NCI-H128 (cell line): ENCODE measurements around the gene TNRC6C.
"Not testable (repeated sequence)": the region's sequence is repeated elsewhere in the genome, so short reads cannot be mapped to it uniquely, and the experiment has no call there.

ENCODE experiments used
- DNase-seq: peaks from one replicate; lab custom pipeline; 2025; ENCODE audit not compliant: unreplicated experiment; lab: John Stamatoyannopoulos, UW

The TNRC6C gene

DNA sequence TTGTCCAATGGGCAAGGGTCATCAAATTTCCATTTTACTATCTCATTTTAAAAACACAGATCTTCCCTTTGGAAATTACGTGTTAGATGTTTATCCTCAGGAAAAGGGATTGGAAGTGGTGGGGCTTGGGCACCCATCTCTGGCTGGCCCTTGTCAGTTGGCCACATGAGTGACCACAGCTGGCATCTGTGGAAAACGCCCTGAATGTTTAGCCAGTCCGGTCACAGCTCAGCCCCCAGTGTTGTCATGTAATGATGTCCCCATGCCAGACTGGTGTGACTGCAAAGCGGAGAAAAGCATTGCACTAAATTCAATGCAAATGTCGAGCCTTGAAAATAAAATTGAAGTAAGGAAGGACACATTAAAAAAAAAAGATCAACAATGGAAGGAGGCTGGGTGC is 117.0 kb downstream of the TNRC6C start:
- DNase-seq: no peak

GRCh38 chr17:78079253-78079652 is 120.8 kb downstream of the TNRC6C start:
- no peak for DNase-seq

DNA sequence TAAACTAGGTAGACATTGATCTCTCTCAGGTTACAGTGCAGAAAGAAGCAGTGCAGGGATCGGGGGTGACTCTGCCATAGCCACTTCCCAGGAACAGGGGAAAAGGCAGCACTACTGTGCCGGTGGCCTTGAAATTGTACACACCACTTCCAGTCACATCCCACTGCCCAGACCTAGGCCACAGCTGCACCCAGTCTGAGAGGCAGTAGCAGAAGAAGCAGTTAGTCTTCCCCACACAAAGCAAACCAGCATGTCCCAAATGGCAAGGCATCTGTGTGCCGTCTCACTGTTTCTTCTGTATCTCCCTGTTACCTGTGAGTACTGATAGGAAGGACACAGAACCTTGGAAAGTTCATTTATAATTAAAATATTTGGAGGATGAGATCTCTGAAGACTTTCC is 123.0 kb downstream of the TNRC6C start:
- no peak for DNase-seq

GRCh38 chr17:78082355-78082872 is 123.9 kb downstream of the TNRC6C start:
- DNase-seq: not testable (repeated sequence)

DNA sequence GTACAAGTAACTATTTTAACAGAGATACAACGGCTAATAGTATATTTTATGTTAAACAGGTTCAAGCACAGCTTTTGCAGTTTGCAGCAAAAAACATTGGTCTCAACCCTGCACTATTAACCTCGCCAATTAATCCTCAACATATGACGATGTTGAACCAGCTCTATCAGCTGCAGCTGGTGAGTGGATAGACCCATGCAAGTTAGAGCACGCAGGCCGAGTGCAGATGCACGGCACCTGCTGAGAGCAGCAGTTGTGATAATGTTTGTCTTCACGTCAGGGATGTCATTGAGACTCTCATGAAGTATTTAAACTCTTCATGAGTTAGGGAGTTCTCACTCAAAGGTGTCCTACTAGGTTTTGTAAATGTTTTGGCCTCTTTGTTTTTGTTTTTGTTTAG is 124.5 kb downstream of the TNRC6C start:
- DNase-seq: no peak

DNA sequence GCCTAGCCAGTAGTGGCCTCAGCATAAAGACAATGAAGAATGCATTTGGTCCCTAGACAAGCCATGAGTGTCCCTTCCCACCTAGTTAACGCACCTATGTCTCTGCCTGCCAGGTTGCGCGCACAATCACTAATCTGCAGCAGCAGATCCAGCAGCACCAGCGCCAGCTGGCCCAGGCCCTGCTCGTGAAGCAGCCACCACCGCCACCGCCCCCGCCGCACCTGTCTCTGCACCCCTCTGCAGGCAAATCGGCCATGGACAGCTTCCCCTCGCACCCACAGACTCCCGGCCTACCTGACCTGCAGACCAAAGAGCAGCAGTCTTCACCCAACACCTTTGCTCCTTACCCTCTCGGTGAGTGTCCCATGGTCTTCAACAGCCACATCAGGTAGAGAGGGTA is 128.2 kb downstream of the TNRC6C start:
- DNase-seq: no peak

DNA sequence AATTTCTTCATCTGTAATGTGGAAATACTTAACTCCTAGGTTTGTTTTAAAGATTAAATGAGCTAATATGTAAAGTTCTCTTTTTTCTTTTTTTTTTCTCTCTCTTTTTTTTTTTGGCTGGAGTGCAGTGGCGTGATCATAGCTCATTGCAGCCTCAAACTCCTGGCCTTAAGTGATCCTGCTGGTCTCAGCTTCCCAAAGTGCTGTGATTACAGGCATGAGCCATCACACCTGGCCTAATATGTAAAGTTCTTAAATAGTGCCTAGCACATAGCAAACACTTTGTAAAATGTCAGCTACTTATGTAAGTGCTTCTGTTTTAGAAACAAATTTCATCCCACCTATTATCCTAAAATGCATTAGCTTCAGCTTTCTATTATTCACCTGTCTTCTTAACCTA is 130.0 kb downstream of the TNRC6C start:
- DNase-seq: no peak

DNA sequence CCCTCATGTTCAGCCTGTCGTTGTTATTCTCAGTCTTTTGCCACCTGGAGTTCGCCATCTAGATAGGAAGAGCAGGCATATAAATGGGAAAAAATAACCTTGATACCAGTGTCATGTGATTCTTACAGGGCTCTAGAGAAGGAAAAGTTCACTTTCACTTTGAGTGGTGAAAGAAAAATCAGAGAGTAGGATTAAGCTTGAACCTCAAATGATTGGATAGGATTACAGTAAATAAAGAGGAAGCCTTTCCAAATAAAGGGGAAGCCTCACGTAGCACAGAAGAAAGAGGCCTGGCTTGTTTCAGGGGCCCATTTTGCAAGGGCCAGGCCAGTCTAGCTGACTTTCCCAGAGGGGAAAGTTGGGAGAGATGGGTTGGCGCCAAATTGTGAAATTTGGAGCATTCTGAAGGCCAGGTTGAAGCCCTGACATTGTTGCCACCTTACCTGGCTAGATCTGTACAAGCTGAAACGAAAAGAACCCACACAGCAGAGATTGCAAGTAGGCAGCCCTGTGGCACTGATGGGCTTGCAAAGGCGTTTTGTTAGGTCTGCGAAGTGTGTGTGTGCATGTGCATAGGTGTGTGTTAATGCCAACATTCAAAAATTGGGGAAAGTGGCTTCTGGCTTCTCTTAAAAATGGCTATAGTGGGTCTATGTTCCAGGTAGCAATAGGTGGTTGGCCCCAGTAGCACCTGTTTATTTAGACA is 131.2 kb downstream of the TNRC6C start:
- DNase-seq: no peak

DNA sequence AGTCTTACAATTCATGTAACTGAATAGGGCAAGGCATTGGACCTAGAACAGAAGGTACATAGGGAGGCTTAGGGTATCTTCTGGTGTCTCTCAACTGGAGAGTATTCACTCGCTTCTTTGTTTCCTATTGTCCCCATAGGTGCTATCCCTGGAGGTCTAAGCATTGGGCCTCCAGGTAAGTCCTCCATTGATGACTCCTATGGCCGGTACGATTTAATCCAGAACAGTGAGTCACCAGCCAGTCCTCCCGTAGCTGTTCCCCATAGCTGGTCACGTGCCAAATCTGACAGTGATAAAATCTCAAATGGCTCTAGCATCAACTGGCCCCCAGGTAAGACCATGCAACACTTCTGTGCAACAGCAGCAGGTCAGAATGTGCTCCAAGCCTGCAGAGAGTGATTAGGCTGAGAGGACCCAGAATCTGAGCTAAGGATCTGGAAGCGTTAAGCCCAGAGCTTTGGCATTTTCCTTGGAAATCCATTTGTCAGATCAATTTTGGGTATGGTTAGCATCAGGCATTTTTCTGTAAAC is 134.4 kb downstream of the TNRC6C start:
- DNase-seq: no peak

DNA sequence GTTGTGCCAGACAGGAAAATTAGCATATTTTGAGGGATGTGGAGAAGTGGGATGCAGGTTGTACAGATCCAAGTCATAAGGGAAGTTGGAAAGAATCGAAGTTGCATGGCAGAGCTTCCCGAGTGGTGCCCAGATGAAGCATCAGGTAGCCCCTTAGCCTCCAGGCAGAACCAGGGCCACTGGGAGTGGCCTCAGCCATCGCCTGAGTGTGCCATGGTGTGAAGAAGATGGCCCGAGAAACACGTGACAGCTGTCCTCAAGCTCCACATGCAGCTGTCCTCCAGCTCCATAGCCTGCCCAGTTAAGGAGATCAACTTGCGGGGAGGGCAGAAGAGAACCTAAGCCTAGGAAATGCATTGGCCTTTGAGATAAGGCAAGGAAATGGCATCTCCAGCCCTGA is 136.5 kb downstream of the TNRC6C start:
- no peak for DNase-seq

GRCh38 chr17:78096093-78096492 is 137.6 kb downstream of the TNRC6C start:
- no peak for DNase-seq

DNA sequence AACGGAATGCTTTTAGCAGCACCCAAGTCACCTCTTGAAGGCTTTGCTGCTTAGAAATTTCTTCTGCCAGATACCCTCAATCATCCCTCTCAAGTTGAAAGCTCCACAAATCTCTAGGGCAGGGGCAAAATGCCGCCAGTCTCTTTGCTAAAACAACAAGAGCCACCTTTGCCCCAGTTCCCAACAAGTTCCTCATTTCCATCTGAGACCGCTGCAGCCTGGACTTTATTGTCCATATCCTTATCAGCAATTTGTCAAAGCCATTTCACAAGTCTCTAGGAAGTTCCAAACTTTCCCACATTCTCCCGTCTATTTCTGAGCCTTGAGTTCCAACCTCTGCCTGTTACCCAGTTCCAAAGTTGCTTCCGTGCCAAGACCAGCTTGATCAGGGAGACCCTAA is 142.6 kb downstream of the TNRC6C start:
- no peak for DNase-seq

GRCh38 chr17:78101542-78101941 is 143.0 kb downstream of the TNRC6C start:
- DNase-seq: no peak

DNA sequence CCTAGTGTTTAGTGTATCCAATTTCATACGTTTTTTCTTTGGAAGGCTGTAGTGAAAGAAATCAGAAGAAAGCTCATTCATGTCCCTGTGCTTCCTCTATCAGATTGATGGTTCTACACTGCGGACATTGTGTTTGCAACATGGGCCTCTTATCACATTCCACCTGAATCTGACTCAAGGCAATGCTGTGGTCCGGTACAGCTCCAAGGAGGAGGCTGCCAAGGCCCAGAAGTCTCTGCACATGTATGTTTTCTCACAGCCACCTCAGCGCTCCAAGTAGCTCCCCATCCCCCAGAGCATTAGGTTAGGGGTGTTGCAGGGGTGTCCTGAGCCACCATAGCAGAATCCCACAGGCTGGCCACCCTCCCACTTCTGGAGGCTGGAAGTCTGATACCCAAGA is 144.8 kb downstream of the TNRC6C start:
- no peak for DNase-seq

- no peak for DNase-seq
These were observed 146.0 kb downstream of the TNRC6C start for GRCh38 chr17:78104540-78104941.

DNA sequence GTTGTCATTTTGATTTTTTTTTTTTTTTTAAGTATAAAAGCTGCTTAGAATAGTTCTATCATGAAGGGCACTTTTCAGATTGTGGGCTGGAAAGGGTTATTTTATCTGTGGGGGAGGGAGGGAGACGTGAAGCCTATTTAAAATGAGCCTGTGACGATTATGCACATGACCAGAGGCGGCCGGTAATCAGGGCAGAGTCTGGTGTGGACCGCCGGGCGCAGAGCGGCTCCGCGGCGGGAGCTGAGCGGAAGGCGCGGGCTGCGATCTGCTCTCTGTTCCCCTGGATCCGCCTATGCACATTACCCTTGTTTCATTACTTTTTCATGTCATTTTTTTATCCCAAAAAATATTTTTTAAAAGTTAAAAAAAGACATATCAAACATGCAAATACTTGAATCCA is 146.6 kb downstream of the TNRC6C start:
- DNase-seq: no peak

DNA sequence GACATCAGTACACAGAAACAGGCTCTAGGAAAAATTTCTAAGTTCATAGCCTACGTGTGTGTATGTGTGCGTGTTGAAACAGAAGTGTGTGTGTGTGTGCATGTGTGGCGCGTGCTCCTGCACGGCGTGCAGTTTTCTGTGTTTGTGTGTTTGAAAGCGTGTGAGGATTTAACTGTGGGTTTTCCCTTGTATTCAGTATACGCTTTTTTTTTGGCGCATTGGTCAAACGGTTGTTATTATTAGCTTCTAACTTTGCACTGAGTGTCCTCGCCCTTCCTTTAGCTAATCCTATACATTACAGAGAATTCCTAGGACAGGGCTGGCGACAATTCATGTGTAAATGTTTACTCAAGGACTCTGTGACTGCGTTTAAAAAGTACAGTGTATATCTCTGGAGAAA is 147.0 kb downstream of the TNRC6C start:
- no peak for DNase-seq

DNA sequence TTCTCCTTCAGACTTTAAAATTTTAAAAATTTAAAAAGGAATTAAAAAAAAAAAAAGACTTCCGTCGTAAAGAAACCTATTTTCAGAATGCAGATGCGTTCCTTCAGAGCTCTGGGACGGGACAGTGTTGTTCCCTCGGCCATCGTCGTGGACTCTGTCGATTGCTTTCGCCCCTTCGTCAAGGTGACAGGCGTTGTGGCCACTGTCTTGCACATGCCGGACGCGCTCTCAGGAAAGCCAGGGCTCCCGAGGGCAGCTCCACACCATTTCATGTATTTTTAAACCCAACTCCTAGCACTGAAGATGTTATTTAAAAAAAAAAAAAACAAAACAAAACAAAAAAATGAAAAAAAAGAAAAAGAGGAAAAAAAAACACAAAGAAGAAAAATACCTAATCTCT is 147.7 kb downstream of the TNRC6C start:
- no peak for DNase-seq

- no peak for DNase-seq
These were observed 149.0 kb downstream of the TNRC6C start for GRCh38 chr17:78107457-78107856.

DNA sequence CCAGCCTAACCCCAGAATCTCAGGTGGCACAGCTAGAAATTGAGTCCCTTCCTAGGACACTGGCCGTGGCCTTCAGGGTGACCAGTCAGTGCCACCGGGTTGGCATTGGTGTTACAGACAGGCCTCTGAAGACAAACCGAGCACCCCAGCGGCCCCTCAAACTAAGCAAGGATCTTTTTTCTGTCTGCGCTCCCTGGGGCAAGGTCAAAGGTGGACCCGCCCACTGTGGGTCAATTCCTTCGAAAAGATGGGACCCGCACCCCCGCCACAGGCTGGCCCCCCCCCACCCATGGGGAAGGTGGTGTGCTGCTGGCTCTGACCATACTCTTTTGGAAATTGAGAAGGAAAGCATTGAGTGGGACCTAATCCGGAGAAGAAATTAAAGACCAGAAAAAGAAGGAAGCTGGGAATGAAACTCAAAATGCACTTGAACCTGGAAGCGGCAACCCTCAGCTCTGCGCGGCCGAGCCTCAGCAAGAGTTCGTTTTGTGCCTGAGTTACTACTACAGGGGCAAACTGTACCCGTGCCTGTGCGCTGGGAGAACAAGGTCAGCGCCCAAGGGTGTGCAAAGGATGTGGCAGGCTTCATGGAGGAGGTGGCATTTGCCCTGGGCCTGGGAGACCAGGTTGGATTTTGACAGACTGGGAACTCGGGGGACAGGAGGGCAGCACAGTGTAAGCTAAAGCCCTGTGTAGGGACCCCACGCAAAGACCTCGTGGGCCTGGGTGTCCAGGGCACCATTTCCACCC is 149.6 kb downstream of the TNRC6C start:
- DNase-seq: no peak

GRCh38 chr17:78108726-78109488 is 150.4 kb downstream of the TNRC6C start:
- DNase-seq: no peak

DNA sequence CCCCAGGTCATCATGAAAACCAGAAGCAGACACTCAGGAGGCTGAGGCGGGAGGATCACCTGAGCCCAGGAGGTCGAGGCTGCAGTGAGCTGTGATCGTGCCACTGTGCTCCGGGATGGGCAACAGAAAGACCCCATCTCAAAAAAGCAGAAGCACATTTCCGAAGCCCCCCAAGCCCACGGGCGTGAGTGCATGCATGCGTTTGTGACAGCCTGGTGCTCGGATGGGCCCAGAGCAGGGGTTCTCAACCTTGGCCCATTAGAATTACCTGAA is 150.9 kb downstream of the TNRC6C start:
- DNase-seq: no peak
